BLaER1 treated with 17β-estradiol and CSF1 and Interleukin-3, amounts not matched to agents 10 nM and 100 nM (cell line): ENCODE results near the gene SYT2.

Experiments
- H3K27ac ChIP-seq, 11 experiments: shearing (Covaris generic); formaldehyde crosslinking; 2 replicates each; pipeline ENCODE4 v1.8.1; 2022
- H3K27me3 ChIP-seq, 11 experiments: shearing (Covaris generic); formaldehyde crosslinking; 2 replicates each; pipeline ENCODE4 v1.8.1; 2022
- H3K36me3 ChIP-seq, 11 experiments: shearing (Covaris generic); formaldehyde crosslinking; 2 replicates each; pipeline ENCODE4 v1.8.1; 2022
- H3K4me1 ChIP-seq, 10 experiments: shearing (Covaris generic); formaldehyde crosslinking; 2 replicates each; pipeline ENCODE4 v1.8.1; 2022
- H3K4me2 ChIP-seq, 11 experiments: shearing (Covaris generic); formaldehyde crosslinking; 2 replicates each; pipeline ENCODE4 v1.8.1; 2022
- H3K4me3 ChIP-seq, 10 experiments: shearing (Covaris generic); formaldehyde crosslinking; 2 replicates each; pipeline ENCODE4 v1.8.1; 2022
- H3K9ac ChIP-seq, 11 experiments: shearing (Covaris generic); formaldehyde crosslinking; 2 replicates each; pipeline ENCODE4 v1.8.1; 2022
- H3K9me3 ChIP-seq, 11 experiments: shearing (Covaris generic); formaldehyde crosslinking; replicated peaks in 1 of 11; 2 replicates each; pipeline ENCODE4 v1.8.1; 2022
- H4K20me1 ChIP-seq, 11 experiments: shearing (Covaris generic); formaldehyde crosslinking; 2 replicates each; pipeline ENCODE4 v1.8.1; 2022
- Cebpa-rat ChIP-seq, 11 experiments: shearing (Covaris generic); IDR thresholded peaks; 2 replicates each; pipeline ENCODE4 v1.8.1; 2022

The SYT2 gene

GRCh38 chr1:202677433-202677832, 32.8 kb downstream of the SYT2 start:
- peaks cover 0 to 4% (median 0%) of the 10 kb centered on the region in 11 experiments; a peak in 1 of 22 replicates for H4K20me1 ChIP-seq
- peaks cover 0 to 37% (median 0%) of the 10 kb centered on the region in 11 experiments; a peak in 3 of 22 replicates for H3K27me3 ChIP-seq
- no peaks in the 10 kb centered on the region for H3K4me1 ChIP-seq
- H3K9me3 ChIP-seq = peaks cover 8 to 18% (median 13%) of the 10 kb centered on the region in 11 experiments; a peak in 20 of 22 replicates
- TF ChIP-seq Cebpa-rat (IDR thresholded peaks at IDR 0.05) = no peak
- H3K4me3 ChIP-seq = no peak overlapping the region
- H3K9ac ChIP-seq = no peak overlapping the region
- H3K27ac ChIP-seq = no peak overlapping the region
- H3K4me2 ChIP-seq = no peak overlapping the region
- no peaks in the 10 kb centered on the region for H3K36me3 ChIP-seq

- no peak overlapping the region for H3K27ac ChIP-seq
- H3K9me3 ChIP-seq = peaks cover 8 to 18% (median 13%) of the 10 kb centered on the region in 11 experiments; a peak in 20 of 22 replicates
- H4K20me1 ChIP-seq = no peaks in the 10 kb centered on the region; a peak in 2 of 22 replicates
- H3K36me3 ChIP-seq = no peaks in the 10 kb centered on the region
- peaks cover 0 to 7% (median 0%) of the 10 kb centered on the region in 10 experiments; a peak in 4 of 20 replicates for H3K4me1 ChIP-seq
- TF ChIP-seq Cebpa-rat (IDR thresholded peaks at IDR 0.05) = no peak
- H3K4me2 ChIP-seq = no peak overlapping the region
- H3K4me3 ChIP-seq = no peak overlapping the region
- no peak overlapping the region for H3K9ac ChIP-seq
- peaks cover 0 to 31% (median 0%) of the 10 kb centered on the region in 11 experiments; a peak in 3 of 22 replicates for H3K27me3 ChIP-seq
Observed at GRCh38 chr1:202673531-202673930, 36.7 kb downstream of the SYT2 start.

GRCh38 chr1:202671399-202671798, 38.9 kb downstream of the SYT2 start:
- H3K4me3 ChIP-seq = no peak overlapping the region
- H3K27ac ChIP-seq = no peak overlapping the region
- no peak overlapping the region for H3K9ac ChIP-seq
- H3K4me2 ChIP-seq = peak overlapping the region in 4 of 11 experiments; percentile 1 to 12 (median 10); a peak in 2 of 22 replicates
- no peaks in the 10 kb centered on the region for H3K36me3 ChIP-seq
- peaks cover 0 to 20% (median 0%) of the 10 kb centered on the region in 11 experiments; a peak in 3 of 22 replicates for H3K27me3 ChIP-seq
- H3K9me3 ChIP-seq = peaks cover 0 to under 1% (median 0%) of the 10 kb centered on the region in 11 experiments; a peak in 1 of 22 replicates
- no peak for TF ChIP-seq Cebpa-rat (IDR thresholded peaks at IDR 0.05)
- H3K4me1 ChIP-seq = peaks cover 0 to 7% (median 0%) of the 10 kb centered on the region in 10 experiments; a peak in 4 of 20 replicates
- H4K20me1 ChIP-seq = no peaks in the 10 kb centered on the region; a peak in 2 of 22 replicates

- H4K20me1 ChIP-seq = peaks cover 0 to 30% (median 0%) of the 10 kb centered on the region in 11 experiments; a peak in 3 of 22 replicates
- peaks cover 0 to 9% (median 0%) of the 10 kb centered on the region in 10 experiments; a peak in 5 of 20 replicates for H3K4me1 ChIP-seq
- H3K27me3 ChIP-seq = peaks cover 0 to 33% (median 0%) of the 10 kb centered on the region in 11 experiments; a peak in 4 of 22 replicates
- no peak overlapping the region for H3K9ac ChIP-seq
- TF ChIP-seq Cebpa-rat (IDR thresholded peaks at IDR 0.05) = no peak
- H3K4me3 ChIP-seq = no peak overlapping the region
- H3K4me2 ChIP-seq = no peak overlapping the region
- no peak overlapping the region for H3K27ac ChIP-seq
- H3K36me3 ChIP-seq = no peaks in the 10 kb centered on the region
- H3K9me3 ChIP-seq = no peaks in the 10 kb centered on the region
Observed at GRCh38 chr1:202665417-202665816, 44.8 kb downstream of the SYT2 start.

- H3K4me3 ChIP-seq = no peak overlapping the region
- TF ChIP-seq Cebpa-rat (IDR thresholded peaks at IDR 0.05) = no peak
- H3K27ac ChIP-seq = no peak overlapping the region
- H3K4me2 ChIP-seq = peak overlapping the region in 2 of 11 experiments; percentile 0 to 10; a peak in 1 of 22 replicates
- peaks cover 0 to 42% (median 0%) of the 10 kb centered on the region in 11 experiments; a peak in 5 of 22 replicates for H3K27me3 ChIP-seq
- peaks cover 0 to 38% (median 0%) of the 10 kb centered on the region in 11 experiments; a peak in 4 of 22 replicates for H4K20me1 ChIP-seq
- H3K9ac ChIP-seq = no peak overlapping the region
- H3K4me1 ChIP-seq = peaks cover 0 to 9% (median 0%) of the 10 kb centered on the region in 10 experiments; a peak in 5 of 20 replicates
- no peaks in the 10 kb centered on the region for H3K36me3 ChIP-seq
- no peaks in the 10 kb centered on the region for H3K9me3 ChIP-seq
Observed at GRCh38 chr1:202664083-202664482, 46.2 kb downstream of the SYT2 start.

- Histone ChIP-seq H3K27ac (no peak overlapping the region), H3K4me2 (no peak overlapping the region), H3K9ac (no peak overlapping the region), H4K20me1 (peaks cover 0 to 47% (median 0%) of the 10 kb centered on the region in 11 experiments; a peak in 5 of 22 replicates), H3K36me3 (no peaks in the 10 kb centered on the region), H3K9me3 (no peaks in the 10 kb centered on the region), H3K4me3 (no peak overlapping the region), H3K27me3 (peaks cover 0 to 52% (median 0%) of the 10 kb centered on the region in 11 experiments; a peak in 5 of 22 replicates), H3K4me1 (peaks cover 0 to 9% (median 0%) of the 10 kb centered on the region in 10 experiments; a peak in 5 of 20 replicates)
- no peak for TF ChIP-seq Cebpa-rat (IDR thresholded peaks at IDR 0.05)
Observed at GRCh38 chr1:202663131-202663530, 47.1 kb downstream of the SYT2 start.

GRCh38 chr1:202662081-202662480, 48.2 kb downstream of the SYT2 start:
- Histone ChIP-seq H3K36me3 (no peaks in the 10 kb centered on the region), H4K20me1 (peaks cover 0 to 58% (median 0%) of the 10 kb centered on the region in 11 experiments; a peak in 5 of 22 replicates), H3K27ac (no peak overlapping the region), H3K4me3 (no peak overlapping the region), H3K9me3 (no peaks in the 10 kb centered on the region), H3K27me3 (peaks cover 0 to 62% (median 0%) of the 10 kb centered on the region in 11 experiments; a peak in 5 of 22 replicates), H3K4me1 (peaks cover 0 to 9% (median 0%) of the 10 kb centered on the region in 10 experiments; a peak in 5 of 20 replicates), H3K4me2 (no peak overlapping the region), H3K9ac (no peak overlapping the region)
- no peak for TF ChIP-seq Cebpa-rat (IDR thresholded peaks at IDR 0.05)

GRCh38 chr1:202661136-202661845, 49.0 kb downstream of the SYT2 start:
- Histone ChIP-seq H3K27me3 (peaks cover 0 to 70% (median 0%) of the 10 kb centered on the region in 11 experiments; a peak in 5 of 22 replicates), H3K9me3 (no peaks in the 10 kb centered on the region)

GRCh38 chr1:202659974-202660373, 50.3 kb downstream of the SYT2 start:
- Histone ChIP-seq H4K20me1 (peaks cover 0 to 77% (median 0%) of the 10 kb centered on the region in 11 experiments; a peak in 6 of 22 replicates), H3K27ac (no peak overlapping the region), H3K36me3 (no peaks in the 10 kb centered on the region), H3K9ac (no peak overlapping the region), H3K27me3 (peaks cover 0 to 78% (median 0%) of the 10 kb centered on the region in 11 experiments; a peak in 5 of 22 replicates), H3K4me1 (peaks cover 0 to 9% (median 0%) of the 10 kb centered on the region in 10 experiments; a peak in 5 of 20 replicates), H3K4me3 (no peak overlapping the region), H3K4me2 (no peak overlapping the region), H3K9me3 (no peaks in the 10 kb centered on the region)
- no peak for TF ChIP-seq Cebpa-rat (IDR thresholded peaks at IDR 0.05)

More at GRCh38 chr1:202661136-202661845, 49.0 kb downstream of the SYT2 start:
- H3K4me1 ChIP-seq = peaks cover 0 to 9% (median 0%) of the 10 kb centered on the region in 10 experiments; a peak in 5 of 20 replicates
- TF ChIP-seq Cebpa-rat (IDR thresholded peaks at IDR 0.05) = no peak
- no peak overlapping the region for H3K9ac ChIP-seq
- H3K27ac ChIP-seq = no peak overlapping the region
- H3K4me2 ChIP-seq = no peak overlapping the region
- H3K4me3 ChIP-seq = no peak overlapping the region
- peaks cover 0 to 66% (median 0%) of the 10 kb centered on the region in 11 experiments; a peak in 5 of 22 replicates for H4K20me1 ChIP-seq
- H3K36me3 ChIP-seq = no peaks in the 10 kb centered on the region
